ENCODE measurements around the gene ITPKC.
A peak's percentile ranks its signal among the peaks of the same experiment; 100 is the strongest.

ITPKC gene

DNA sequence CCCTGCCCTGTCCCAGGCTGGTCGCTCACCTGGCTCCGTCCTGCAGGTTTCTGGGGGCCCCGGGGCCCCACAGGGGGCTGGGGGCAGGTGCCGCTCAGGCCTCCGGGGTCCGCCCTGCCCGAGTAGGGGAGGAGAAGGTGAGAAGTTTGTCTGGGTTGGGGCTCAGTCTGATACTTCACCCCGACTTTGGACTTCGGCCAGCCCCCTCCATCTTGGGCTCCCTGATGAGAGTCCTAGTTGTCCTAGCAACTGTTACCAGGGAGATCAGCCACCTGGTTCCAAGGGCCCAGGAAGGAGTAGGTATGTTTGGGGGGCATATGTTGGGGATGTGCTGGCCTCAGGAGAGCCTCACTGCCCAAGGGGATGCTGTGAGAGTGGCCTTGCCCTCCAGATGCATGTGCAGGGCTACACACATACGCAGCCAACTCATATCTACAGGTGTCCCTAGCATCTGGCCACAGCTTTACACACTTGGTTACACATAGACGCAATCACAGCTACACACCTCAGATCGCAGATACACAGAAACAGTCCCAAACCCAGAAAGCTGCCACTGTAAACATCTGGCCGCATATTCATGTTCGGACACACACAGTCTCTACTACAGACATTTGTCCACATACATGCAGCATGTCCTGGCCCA is 29.9 kb upstream of the ITPKC start:
- no peak for DNase-seq (ENCODE audit: low spot score in 2 of 2)
- Mint-ChIP-seq H3K36me3 (peaks cover 6% of the 10 kb centered on the region), H3K9me3 (no peaks in the 10 kb centered on the region), H3K4me1 (peaks cover 14% of the 10 kb centered on the region), H3K4me3 (no peak overlapping the region), H3K27ac (no peak overlapping the region)
- no peak for ATAC-seq

DNA sequence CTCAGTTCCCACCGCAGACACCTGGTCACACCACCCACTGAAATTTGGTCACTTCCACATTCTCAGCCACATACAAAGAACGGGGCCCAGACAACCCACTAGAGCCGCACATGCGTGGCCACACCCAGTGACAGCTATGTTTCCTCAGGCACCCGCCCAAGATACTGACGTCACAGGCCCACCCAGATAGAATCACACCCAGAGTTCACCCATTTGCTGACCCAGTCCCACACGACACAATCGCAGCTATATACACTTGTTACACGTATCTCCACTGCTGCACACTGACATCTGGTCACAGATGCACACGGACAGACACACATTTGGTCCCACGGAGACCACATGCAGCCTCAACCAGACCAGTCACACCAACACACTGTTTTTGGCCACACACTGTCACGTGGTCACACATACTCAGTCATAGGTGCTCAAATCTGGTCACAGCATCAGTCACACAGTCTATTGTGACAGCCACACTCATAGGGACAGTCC is 29.3 kb upstream of the ITPKC start:
- peak; percentile 27 for ATAC-seq
- no peaks in the 10 kb centered on the region for H3K9me3 Mint-ChIP-seq
- peaks cover 14% of the 10 kb centered on the region for H3K4me1 Mint-ChIP-seq
- no peak for DNase-seq (ENCODE audit: low spot score in 2 of 2)
- H3K36me3 Mint-ChIP-seq: peaks cover 6% of the 10 kb centered on the region
- no peak overlapping the region for H3K4me3 Mint-ChIP-seq
- no peak overlapping the region for H3K27ac Mint-ChIP-seq

DNA sequence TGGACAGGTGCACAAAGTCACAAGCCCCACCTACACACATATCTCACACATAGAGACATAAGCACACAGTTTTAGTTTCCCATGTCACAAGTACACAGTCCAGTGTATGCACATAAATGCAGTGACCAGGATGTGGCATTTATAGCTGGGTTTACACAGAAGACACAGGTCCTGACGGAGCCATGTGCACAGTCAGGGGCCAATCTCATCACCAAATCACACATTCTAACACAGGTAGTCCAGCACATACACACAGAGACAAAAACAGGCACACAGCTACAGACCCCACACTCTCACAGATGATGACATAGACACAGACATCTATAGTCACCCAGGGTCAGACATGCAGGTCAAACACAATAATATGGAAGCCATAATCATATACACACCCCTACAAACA is 28.6 kb upstream of the ITPKC start:
- no peak overlapping the region for H3K4me3 Mint-ChIP-seq
- no peaks in the 10 kb centered on the region for H3K9me3 Mint-ChIP-seq
- no peak for DNase-seq (ENCODE audit: low spot score in 2 of 2)
- peaks cover 6% of the 10 kb centered on the region for H3K36me3 Mint-ChIP-seq
- no peak for ATAC-seq
- no peak overlapping the region for H3K27ac Mint-ChIP-seq
- peaks cover 14% of the 10 kb centered on the region for H3K4me1 Mint-ChIP-seq

DNA sequence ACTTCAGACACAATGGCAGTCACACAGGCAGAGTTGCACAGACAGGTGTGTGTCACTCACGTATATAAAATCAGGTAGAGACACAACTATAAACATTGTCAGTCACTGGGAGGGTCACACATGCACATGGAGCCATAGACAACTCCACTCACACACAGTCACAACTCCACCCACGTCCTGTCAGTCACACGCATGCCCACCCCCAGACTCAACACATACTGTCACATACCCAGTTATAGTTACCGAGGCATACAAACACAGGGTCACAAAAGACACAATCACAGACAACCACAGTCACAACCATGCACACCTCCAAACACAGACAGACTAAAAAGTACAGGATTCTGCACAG is 27.9 kb upstream of the ITPKC start:
- Mint-ChIP-seq H3K9me3 (no peaks in the 10 kb centered on the region), H3K4me3 (no peak overlapping the region), H3K36me3 (peaks cover 6% of the 10 kb centered on the region), H3K27ac (no peak overlapping the region), H3K4me1 (peaks cover 14% of the 10 kb centered on the region)
- DNase-seq (ENCODE audit: low spot score in 2 of 2) (no peak), ATAC-seq (no peak)

DNA sequence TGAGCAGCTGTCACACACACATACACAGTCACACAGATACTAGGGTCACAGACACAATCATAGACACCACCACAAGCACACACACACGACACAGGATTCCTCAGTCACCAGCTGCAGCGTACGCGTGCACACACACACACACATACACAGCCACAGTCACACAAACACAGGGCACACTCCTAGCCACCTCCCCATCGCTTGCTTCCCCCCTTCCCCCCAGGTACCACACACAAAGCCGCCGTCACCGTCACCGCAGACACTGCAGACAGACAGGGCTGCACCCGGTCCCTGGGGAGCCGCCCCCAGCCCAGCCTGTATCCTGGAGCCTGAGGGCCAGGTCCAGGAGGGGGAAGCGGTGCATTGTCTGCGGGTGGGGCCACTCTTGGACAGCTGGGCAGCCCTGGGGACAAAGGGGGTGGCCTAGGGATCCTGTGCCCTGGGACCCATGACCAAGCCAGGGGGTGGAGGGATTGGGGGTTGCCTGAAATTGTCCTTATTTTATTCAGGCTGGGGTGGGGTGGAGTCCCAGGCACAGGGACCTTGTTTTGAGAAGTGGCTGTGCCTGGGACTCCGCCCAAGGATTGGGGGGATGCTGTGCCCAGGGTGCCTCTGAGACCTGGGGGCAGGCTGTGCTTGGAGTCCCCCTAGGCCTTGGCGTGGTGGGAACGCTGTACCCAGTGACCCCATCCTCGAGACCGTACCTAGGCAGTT is 27.4 kb upstream of the ITPKC start:
- Mint-ChIP-seq H3K4me1 (peaks cover 14% of the 10 kb centered on the region), H3K4me3 (no peak overlapping the region), H3K27ac (no peak overlapping the region), H3K9me3 (no peaks in the 10 kb centered on the region), H3K36me3 (peaks cover 6% of the 10 kb centered on the region)
- no peak for ATAC-seq
- no peak for DNase-seq (ENCODE audit: low spot score in 2 of 2)

DNA sequence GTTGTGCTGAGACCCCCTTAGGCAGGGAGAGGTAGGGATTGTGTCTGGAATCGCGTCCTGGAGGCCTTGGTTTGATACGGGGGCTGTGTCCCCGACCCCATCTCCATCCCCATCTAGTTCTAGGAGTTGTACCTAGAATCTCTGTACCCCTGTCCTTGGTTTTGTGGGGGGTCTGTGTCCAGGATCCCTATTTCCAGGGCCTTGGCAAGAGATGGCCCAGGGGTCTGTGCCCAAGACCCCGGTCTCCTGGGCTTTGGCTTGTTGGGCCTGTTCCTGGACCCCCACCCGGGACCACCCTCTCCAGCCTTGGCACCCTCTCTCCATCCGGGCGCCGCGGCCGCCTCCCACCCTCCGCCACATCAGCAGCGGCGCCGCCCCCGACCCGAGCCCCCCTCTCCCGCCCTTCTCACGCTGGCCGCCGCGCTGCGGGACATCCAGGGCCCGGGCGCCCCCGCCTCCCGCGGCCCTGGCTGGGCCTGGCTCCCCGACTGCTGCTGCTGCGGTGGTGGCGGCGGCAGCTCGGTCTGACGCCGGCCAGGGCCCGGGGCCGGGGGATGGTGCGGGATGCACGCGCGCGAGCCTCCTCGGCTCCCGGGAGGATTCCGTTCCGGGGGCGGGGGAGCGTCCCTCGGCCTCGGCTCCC is 26.7 kb upstream of the ITPKC start, which contains the start of gene NUMBL:
Gene NUMBL, minus strand, starts transcription at position 602 of the 643 bp plus-strand sequence. Its CDS starts 168 bp downstream, at position 434.
- no peaks in the 10 kb centered on the region for H3K9me3 Mint-ChIP-seq
- H3K4me3 Mint-ChIP-seq: no peak within 1 kb of the TSS
- peaks cover 6% of the 10 kb centered on the region for H3K36me3 Mint-ChIP-seq
- ATAC-seq (peak; percentile 56), DNase-seq (ENCODE audit: low spot score in 2 of 2) (no peak)
- peaks cover 13% of the 10 kb centered on the region for H3K4me1 Mint-ChIP-seq
- H3K27ac Mint-ChIP-seq: peak within 1 kb of the TSS; percentile 99

DNA sequence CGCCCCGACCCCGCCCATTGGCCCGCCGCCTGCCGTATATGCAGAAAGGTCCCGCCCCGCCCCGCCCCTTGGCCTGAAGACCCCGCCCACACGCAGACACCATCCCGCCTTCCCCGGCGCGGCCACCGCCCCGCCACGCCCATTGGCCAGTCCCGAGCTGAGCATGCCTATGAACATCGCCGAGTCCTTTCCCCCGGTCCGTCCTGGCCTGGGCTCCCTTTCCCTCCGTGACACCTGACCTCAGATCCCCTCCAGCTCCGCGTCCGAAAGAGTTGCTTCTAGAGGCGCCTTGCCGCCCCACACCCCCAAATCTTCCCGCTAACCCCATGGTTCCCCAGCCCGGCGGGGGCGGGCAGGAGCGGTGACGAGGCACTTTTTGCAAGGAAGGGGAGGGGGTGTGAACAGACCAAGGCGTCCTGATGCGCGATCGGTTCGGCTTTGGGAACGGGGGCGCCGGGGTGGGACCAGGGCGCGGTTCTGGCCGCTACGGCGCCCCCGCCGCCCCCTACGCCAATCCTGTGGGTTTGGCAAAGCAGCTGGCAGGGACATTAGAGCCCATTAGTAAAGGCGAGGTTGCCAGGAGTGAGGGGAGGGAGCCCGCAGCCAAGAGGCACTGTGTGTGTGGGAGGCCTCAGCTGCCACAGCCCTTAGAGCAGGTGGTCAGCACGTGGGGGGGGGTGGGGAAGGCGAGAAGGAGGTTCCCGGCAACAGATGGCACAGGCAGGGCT is 26.1 kb upstream of the ITPKC start:
- Mint-ChIP-seq H3K4me3 (no peak overlapping the region), H3K27ac (peak overlapping the region; percentile 99), H3K4me1 (peaks cover 6% of the 10 kb centered on the region), H3K9me3 (no peaks in the 10 kb centered on the region), H3K36me3 (peaks cover 8% of the 10 kb centered on the region)
- ATAC-seq: peak; percentile 84
- DNase-seq (ENCODE audit: low spot score in 2 of 2): peak; percentile 77 to 93

DNA sequence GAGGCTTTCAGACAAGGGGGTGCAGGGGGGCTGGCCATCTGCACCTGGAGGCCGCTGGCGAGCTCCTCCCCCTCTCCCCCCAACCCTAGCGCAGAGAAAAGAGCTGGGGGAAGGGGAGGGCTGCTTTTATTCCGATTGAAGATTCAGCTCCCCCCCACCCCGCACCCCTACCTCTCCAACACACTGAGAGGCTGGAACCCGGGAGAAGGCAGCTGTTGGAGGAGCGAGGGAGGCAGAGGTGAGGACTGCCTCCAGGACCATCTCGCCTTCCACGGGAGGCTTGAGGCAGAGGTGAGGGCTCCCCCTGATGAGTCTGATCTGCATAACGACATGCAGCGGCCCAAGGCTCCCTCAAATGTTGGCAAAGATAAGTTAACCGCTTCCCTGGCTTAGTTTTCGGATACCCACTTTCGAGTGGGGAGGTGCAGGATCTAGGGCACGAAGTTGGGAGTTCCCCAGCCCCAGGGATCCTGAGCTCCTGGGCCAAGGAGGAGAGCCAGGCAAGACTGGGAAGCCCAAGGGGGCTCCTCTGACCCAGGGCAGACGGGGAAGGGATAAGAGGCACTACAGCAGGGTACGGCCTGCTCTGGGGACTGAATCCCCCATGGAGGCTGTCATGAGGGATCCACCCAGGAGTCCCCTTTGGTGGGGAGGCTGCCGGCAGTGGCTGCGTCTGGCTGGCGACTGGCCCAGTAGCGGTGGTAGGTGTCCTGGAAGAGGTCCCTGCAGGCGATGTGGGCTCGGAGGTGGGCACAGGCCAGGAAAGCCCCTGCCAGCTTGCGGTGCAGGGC is 25.3 kb upstream of the ITPKC start:
- H3K36me3 Mint-ChIP-seq: peaks cover 13% of the 10 kb centered on the region
- H3K9me3 Mint-ChIP-seq: no peaks in the 10 kb centered on the region

DNA sequence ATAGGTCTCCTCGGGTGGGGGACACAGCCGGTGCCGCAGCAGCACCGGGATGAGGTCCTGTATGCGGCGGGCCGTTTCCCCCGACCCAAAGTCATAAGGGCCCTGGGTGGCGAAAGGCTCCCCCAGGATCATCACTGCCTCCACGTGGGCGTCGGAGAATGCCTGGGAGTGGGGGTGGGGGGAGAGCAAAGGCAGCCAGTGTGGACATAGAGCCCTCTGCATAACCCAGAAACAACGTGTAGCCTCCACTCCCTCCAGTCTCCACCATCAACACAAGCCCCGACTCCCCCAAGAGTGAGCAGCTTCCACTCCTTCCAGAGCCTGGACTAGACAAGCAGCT is 24.7 kb upstream of the ITPKC start:
- peak overlapping the region; percentile 29 for H3K27ac Mint-ChIP-seq
- DNase-seq (ENCODE audit: low spot score in 2 of 2) (no peak), ATAC-seq (no peak)
- peaks cover 5% of the 10 kb centered on the region for H3K4me1 Mint-ChIP-seq
- H3K4me3 Mint-ChIP-seq: no peak overlapping the region
- H3K36me3 Mint-ChIP-seq: peaks cover 13% of the 10 kb centered on the region
- H3K9me3 Mint-ChIP-seq: no peaks in the 10 kb centered on the region

More for the DNA sequence above, 25.3 kb upstream of the ITPKC start:
- ATAC-seq (no peak), DNase-seq (ENCODE audit: low spot score in 2 of 2) (no peak)
- H3K27ac Mint-ChIP-seq: peak overlapping the region; percentile 99
- no peak overlapping the region for H3K4me3 Mint-ChIP-seq
- peaks cover 5% of the 10 kb centered on the region for H3K4me1 Mint-ChIP-seq

DNA sequence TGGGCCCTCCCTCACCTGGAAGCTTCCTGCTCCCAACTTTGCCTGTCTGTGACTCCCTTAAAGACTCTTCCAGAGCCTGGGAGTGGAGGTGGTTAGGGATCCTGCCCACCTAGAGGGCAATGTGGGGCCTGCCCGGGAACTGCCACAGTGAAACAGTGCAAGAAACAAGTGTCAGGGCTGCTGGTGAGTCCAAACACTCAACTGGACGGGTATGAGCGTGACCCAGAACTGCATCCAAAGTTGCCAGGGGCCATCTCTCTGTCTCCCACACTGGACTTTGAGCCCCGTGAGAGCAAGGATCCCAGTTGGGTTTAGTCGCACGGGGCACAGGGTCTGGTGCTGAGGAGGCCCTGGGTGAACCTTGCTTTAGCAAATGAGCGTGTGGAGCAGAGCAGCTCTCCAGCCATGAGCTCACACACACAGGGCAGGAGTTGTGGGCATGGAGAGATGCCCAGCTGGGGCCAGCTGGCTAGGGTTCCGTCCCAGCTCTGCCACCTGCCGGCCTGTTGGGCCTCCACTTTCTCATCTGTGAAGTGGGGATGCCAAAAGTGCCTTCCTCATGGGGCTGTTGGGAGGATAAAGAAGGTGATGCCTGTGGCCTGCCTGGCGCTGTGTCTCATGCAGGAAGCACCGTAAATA is 23.6 kb upstream of the ITPKC start:
- ATAC-seq: no peak
- H3K9me3 Mint-ChIP-seq: no peaks in the 10 kb centered on the region

DNA sequence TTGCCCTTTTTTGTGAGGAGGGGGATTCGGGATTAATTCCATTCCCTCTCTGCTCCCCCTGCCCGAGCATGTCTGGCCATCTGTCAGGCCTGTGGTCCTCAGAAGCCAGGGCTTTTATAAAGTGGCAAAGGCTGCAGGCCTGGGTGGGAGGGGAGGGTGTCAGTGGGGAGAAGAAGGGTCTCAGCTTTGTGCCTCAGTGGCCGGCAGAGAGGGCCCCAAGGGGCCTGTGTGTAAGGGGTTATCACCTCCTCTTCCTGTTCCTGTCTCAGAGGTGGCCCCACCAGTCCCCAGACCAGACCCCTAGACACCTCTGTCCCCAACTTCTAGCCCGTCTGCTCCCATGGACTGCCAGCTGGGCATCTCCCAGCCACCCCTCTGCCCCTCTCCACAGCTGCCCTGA is 23.0 kb upstream of the ITPKC start:
- Mint-ChIP-seq H3K4me1 (peaks cover 5% of the 10 kb centered on the region), H3K27ac (peak overlapping the region; percentile 29), H3K9me3 (no peaks in the 10 kb centered on the region), H3K36me3 (peaks cover 13% of the 10 kb centered on the region), H3K4me3 (no peak overlapping the region)
- ATAC-seq (no peak), DNase-seq (ENCODE audit: low spot score in 2 of 2) (no peak)

More for the DNA sequence above, 23.6 kb upstream of the ITPKC start:
- Mint-ChIP-seq H3K4me1 (peaks cover 5% of the 10 kb centered on the region), H3K27ac (peak overlapping the region; percentile 29), H3K36me3 (peaks cover 13% of the 10 kb centered on the region), H3K4me3 (no peak overlapping the region)
- DNase-seq (ENCODE audit: low spot score in 2 of 2): no peak

DNA sequence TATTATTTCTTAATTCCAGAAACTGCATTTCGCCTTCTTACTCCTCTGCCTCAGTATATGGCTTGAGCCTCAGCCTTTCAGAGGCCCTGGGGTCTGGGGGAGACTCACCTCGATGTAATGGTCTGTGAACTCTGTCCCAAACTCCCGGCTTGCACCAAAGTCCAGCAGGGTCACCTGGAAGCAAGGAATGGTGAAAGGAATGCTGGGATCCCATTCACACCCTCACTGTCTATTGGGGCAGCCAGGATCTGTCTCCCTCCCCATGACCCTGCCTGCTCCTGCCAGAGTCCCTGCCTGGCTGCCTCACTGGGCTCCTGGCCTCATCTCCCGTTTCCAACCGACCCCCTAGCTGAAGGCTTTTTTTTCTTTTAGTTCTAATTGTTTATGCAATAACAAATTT is 21.0 kb upstream of the ITPKC start:
- Mint-ChIP-seq H3K36me3 (peaks cover 13% of the 10 kb centered on the region), H3K4me1 (peaks cover 2% of the 10 kb centered on the region)
- DNase-seq (ENCODE audit: low spot score in 2 of 2): no peak

DNA sequence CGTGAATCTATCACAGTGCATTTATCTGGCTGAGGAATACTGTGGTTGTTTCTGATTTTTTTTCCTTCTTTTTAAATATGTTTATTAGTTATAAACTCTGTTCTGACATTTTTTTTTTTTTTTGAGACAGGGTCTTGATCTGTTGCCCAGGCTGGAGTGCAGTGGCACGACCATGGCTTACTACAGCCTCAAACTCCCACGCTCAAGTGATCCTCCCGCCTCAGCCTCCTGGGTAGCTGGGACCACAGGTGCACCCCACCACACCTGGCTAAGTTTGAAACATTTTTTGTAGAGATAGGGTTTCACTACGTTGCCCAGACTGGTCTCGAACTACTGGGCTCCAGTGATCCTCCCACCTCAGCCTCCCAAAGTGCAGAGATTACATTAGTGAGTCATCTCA is 19.9 kb upstream of the ITPKC start:
- Mint-ChIP-seq H3K36me3 (peaks cover 16% of the 10 kb centered on the region), H3K27ac (no peak overlapping the region), H3K4me3 (no peak overlapping the region), H3K4me1 (no peaks in the 10 kb centered on the region), H3K9me3 (no peaks in the 10 kb centered on the region)
- ATAC-seq (no peak), DNase-seq (ENCODE audit: low spot score in 2 of 2) (no peak)

More for the DNA sequence above, 21.0 kb upstream of the ITPKC start:
- Mint-ChIP-seq H3K9me3 (no peaks in the 10 kb centered on the region), H3K4me3 (no peak overlapping the region), H3K27ac (no peak overlapping the region)
- no peak for ATAC-seq

DNA sequence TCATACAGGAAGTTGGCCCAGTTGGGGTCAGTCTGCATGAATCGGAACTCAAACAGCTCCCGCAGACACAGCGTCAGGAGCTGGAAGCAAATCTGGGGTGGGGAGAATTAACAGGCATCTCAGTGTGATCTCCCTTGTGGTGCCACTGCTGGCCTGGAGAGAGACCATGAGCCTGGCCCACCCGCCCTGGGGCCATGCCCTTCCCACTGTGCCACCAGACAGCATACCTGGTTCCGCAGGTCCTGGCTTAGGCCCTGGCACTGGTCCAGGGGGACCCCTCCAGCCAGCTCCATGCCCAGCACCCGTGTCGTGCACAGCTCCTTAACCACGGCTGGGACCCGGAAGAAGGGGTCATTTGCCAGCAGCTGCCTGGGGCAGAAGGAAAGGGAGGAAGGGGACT is 16.8 kb upstream of the ITPKC start:
- DNase-seq (ENCODE audit: low spot score in 2 of 2) (no peak), ATAC-seq (no peak)
- Mint-ChIP-seq H3K27ac (no peak overlapping the region), H3K4me3 (no peak overlapping the region), H3K36me3 (peaks cover 32% of the 10 kb centered on the region), H3K9me3 (no peaks in the 10 kb centered on the region), H3K4me1 (peaks cover 4% of the 10 kb centered on the region)

All from stimulated activated effector memory CD8-positive, alpha-beta T cell treated with anti-CD3 and anti-CD28 coated beads, Interleukin-12 subunit alpha, Interleukin-12 subunit beta, amount 100 ng/mL, for 72 hours (primary cell).